HL-60 (cell line): ENCODE data around the gene LRBA.

ENCODE experiments used
- DNase-seq, 2 experiments: peaks; one replicate each; pipeline ENCODE4 v3.0.0-alpha.2; 2010 to 2020; ENCODE audit warnings: low read depth in 1 of 2, low spot score in 1 of 2
- H3K27ac ChIP-seq: fragments of 250-450 bp; sonication (Bioruptor Pico); replicated peaks from 2 replicates; pipeline ENCODE4 v1.5.1; 2020; ENCODE audit warnings: mild to moderate bottlenecking, moderate library complexity
- H3K27me3 ChIP-seq: fragments of 250-450 bp; sonication (Bioruptor Pico); 2 replicates; pipeline ENCODE4 v1.5.1; 2021; ENCODE audit warnings: mild to moderate bottlenecking, moderate library complexity; ENCODE audit not compliant: insufficient read depth, poor library complexity, severe bottlenecking
- H3K4me3 ChIP-seq: replicated peaks from 2 replicates; pipeline ENCODE4 v1.5.1; 2011; ENCODE audit warnings: mild to moderate bottlenecking, control low read depth, low read length; ENCODE audit not compliant: insufficient read depth
- GABPA ChIP-seq: IDR thresholded peaks from 2 replicates; pipeline ENCODE4 v1.6.1; 2012; ENCODE audit warnings: low read depth
- POLR2AphosphoS5 ChIP-seq: IDR thresholded peaks from 2 replicates; pipeline ENCODE4 v1.6.1; 2012; ENCODE audit warnings: low read depth
- REST ChIP-seq: IDR thresholded peaks from 2 replicates; pipeline ENCODE4 v1.6.1; 2012; ENCODE audit warnings: low read depth; ENCODE audit not compliant: insufficient replicate concordance
- SPI1 ChIP-seq: IDR thresholded peaks from 2 replicates; pipeline ENCODE4 v1.6.1; 2012; ENCODE audit warnings: low read depth, mild to moderate bottlenecking, borderline replicate concordance
- TF ChIP-seq, protein P1 (sequence below): IDR thresholded peaks from one replicate; pipeline ENCODE4 v1.5.1; 2011; ENCODE audit warnings: low read length, control low read depth, inconsistent platforms; ENCODE audit not compliant: insufficient read depth

Gene LRBA

DNA sequence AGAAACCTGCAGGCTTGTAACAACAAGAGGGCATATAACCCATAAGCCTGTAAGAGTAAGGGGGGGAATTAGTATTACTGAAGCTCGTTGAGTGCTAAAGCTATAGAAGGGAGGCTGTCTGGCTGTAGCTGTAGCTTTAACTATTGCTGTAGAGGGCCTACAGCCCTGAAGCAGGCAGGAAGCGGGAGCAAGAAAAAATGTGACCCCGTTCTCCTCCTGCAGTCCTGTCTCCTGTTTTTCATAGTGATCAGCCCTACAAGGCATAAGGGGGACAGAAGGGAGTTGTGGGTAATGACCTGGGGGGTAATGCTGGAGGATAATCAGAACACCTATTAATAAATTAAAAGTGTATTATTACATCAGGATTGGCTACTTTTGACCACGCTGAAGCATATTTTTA is 640.1 kb downstream of the LRBA start:
- H3K4me3 ChIP-seq = no peak overlapping the region
- H3K27ac ChIP-seq = no peak overlapping the region
- TF ChIP-seq POLR2AphosphoS5 = no peak
- TF ChIP-seq GABPA = no peak
- TF ChIP-seq, protein P1, sequence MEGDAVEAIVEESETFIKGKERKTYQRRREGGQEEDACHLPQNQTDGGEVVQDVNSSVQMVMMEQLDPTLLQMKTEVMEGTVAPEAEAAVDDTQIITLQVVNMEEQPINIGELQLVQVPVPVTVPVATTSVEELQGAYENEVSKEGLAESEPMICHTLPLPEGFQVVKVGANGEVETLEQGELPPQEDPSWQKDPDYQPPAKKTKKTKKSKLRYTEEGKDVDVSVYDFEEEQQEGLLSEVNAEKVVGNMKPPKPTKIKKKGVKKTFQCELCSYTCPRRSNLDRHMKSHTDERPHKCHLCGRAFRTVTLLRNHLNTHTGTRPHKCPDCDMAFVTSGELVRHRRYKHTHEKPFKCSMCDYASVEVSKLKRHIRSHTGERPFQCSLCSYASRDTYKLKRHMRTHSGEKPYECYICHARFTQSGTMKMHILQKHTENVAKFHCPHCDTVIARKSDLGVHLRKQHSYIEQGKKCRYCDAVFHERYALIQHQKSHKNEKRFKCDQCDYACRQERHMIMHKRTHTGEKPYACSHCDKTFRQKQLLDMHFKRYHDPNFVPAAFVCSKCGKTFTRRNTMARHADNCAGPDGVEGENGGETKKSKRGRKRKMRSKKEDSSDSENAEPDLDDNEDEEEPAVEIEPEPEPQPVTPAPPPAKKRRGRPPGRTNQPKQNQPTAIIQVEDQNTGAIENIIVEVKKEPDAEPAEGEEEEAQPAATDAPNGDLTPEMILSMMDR = no peak
- TF ChIP-seq REST = no peak
- no peak for TF ChIP-seq SPI1
- no peak for DNase-seq
- no peaks in the 10 kb centered on the region for H3K27me3 ChIP-seq

GRCh38 chr4:150371869-150372268 is 643.2 kb downstream of the LRBA start:
- H3K4me3 ChIP-seq = no peak overlapping the region
- H3K27ac ChIP-seq = no peak overlapping the region
- no peak for TF ChIP-seq REST
- TF ChIP-seq GABPA = no peak
- H3K27me3 ChIP-seq = no peaks in the 10 kb centered on the region
- DNase-seq = no peak

DNA sequence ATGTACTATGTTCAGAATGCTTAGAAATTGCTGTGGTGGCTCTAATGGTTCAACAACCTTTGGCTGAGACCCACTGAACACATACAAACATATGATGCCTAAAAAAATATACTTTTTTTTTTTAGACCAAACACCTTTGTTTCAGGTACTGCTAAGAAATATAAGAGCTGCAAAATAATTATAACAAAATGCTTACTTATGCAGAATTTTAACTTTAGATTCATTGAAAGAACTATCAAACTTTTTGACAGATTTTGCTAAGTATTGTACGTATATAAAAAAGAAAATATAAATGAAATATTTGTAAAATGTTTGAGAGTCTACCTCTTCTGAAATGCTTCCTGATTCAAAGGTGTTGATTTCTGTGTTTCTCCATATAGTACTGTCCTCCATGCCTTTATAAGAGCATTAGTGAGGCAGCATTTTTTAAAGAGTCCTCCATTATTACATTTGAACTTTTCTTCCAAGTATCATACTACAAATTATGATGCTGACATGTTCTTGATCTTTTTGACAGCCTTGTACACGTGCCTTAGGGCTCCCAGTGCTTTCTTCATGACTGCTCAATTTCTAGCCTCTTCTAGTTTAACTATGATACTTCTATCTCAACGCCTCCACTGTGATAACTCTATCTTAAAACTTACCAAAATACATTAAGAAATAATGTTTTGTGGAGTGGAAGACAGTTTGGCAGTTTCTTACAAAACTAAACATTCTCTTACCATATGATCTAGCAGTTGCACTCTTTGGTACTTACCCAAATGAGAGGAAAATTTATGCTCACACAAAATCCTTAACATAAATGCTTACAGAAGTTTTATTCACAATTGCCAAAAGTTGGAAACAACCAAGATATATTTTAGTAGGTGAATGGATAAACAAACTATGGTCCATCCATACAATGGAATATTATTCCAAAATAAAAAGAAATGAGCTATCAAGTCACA is 645.4 kb downstream of the LRBA start:
- H3K27ac ChIP-seq = no peak overlapping the region
- TF ChIP-seq, protein P1 = no peak
- TF ChIP-seq REST (no peak), POLR2AphosphoS5 (no peak), SPI1 (no peak), GABPA (no peak)
- no peak for DNase-seq
- no peaks in the 10 kb centered on the region for H3K27me3 ChIP-seq
- H3K4me3 ChIP-seq = no peak overlapping the region
